OCI-LY3 (cell line): ENCODE data around the gene SYCE1L.

Experiments
- CTCF ChIP-seq: fragments of 200-600, 300-600 bp; sonication (generic); IDR thresholded peaks from 2 replicates; pipeline ENCODE4 v1.5.1; 2014; ENCODE audit warnings: antibody characterized with exemption, low read length, low read depth
- EZH2phosphoT487 ChIP-seq: fragments of 200-600 bp; shearing (Covaris generic); IDR thresholded peaks from 2 replicates; pipeline ENCODE4 v1.6.1; 2018; ENCODE audit warnings: antibody characterized with exemption, mixed run types, low read depth

GRCh38 chr16:77193377-77193776, 5.8 kb upstream of the SYCE1L start:
- no peak for TF ChIP-seq CTCF
- no peak for TF ChIP-seq EZH2phosphoT487
